ENCODE results near the gene NEXN.

Gene NEXN

GRCh38 chr1:77951328-77951727 lies 62.9 kb downstream of the NEXN start:
- DNase-seq (ENCODE audit: low spot score), result no peak
- POLR2A ChIA-PET (ENCODE audit: low non-redundant PET), result no interaction called here
- CTCF ChIA-PET, result interaction anchor here (0.5 kb wide), 1 partner anchor 148 kb away, joined by 3 read pairs; no protein-coding TSS in a partner anchor
- TF ChIP-seq CTCF (conservative IDR thresholded peaks at IDR 0.05; ENCODE audit: low read depth), result no peak
- no peak overlapping the region for H3K27ac ChIP-seq

GRCh38 chr1:77953907-77954306 lies 65.5 kb downstream of the NEXN start:
- ChIA-PET POLR2A (ENCODE audit: low non-redundant PET) (no interaction called here), CTCF (no interaction called here)
- H3K27ac ChIP-seq, result no peak overlapping the region
- no peak for TF ChIP-seq CTCF (conservative IDR thresholded peaks at IDR 0.05; ENCODE audit: low read depth)
- DNase-seq (ENCODE audit: low spot score), result no peak

- no peak for TF ChIP-seq CTCF (conservative IDR thresholded peaks at IDR 0.05; ENCODE audit: low read depth)
- ChIA-PET CTCF (no interaction called here), POLR2A (ENCODE audit: low non-redundant PET) (no interaction called here)
- no peak overlapping the region for H3K27ac ChIP-seq
- no peak for DNase-seq (ENCODE audit: low spot score)
Measured at GRCh38 chr1:77954521-77954920, 66.1 kb downstream of the NEXN start.

GRCh38 chr1:77955709-77956108 lies 67.3 kb downstream of the NEXN start:
- POLR2A ChIA-PET (ENCODE audit: low non-redundant PET), result no interaction called here
- CTCF ChIA-PET, result interaction anchor here (0.6 kb wide), 1 partner anchor 159 kb away, joined by 4 read pairs; no protein-coding TSS in a partner anchor
- DNase-seq (ENCODE audit: low spot score), result no peak
- H3K27ac ChIP-seq, result no peak overlapping the region
- no peak for TF ChIP-seq CTCF (conservative IDR thresholded peaks at IDR 0.05; ENCODE audit: low read depth)

GRCh38 chr1:77956464-77956863 lies 68.0 kb downstream of the NEXN start:
- ChIA-PET POLR2A (ENCODE audit: low non-redundant PET) (no interaction called here), CTCF (no interaction called here)
- H3K27ac ChIP-seq, result no peak overlapping the region
- no peak for DNase-seq (ENCODE audit: low spot score)
- no peak for TF ChIP-seq CTCF (conservative IDR thresholded peaks at IDR 0.05; ENCODE audit: low read depth)

GRCh38 chr1:77958391-77958790 lies 70.0 kb downstream of the NEXN start:
- TF ChIP-seq CTCF (conservative IDR thresholded peaks at IDR 0.05; ENCODE audit: low read depth), result no peak
- ChIA-PET CTCF (no interaction called here), POLR2A (ENCODE audit: low non-redundant PET) (no interaction called here)
- no peak for DNase-seq (ENCODE audit: low spot score)
- H3K27ac ChIP-seq, result no peak overlapping the region

GRCh38 chr1:77958850-77959249 lies 70.4 kb downstream of the NEXN start:
- no peak for DNase-seq (ENCODE audit: low spot score)
- no peak overlapping the region for H3K27ac ChIP-seq
- POLR2A ChIA-PET (ENCODE audit: low non-redundant PET), result no interaction called here
- CTCF ChIA-PET, result no interaction called here
- TF ChIP-seq CTCF (conservative IDR thresholded peaks at IDR 0.05; ENCODE audit: low read depth), result no peak
